Stomach (tissue), 19 donors: ENCODE results near the gene CDH22. TPM values are rescaled to one million over a fixed set of nuclear protein-coding genes. Genes with fewer than 3 reads are reported as not detected.

Experiments
- DNase-seq, 2 donors: peaks; one replicate each; pipeline versions ENCODE4 v3.0.0 to v3.0.0-alpha.2; 2013 to 2019
- H3K27ac ChIP-seq, 5 donors: fragments of 200-600 bp in 4 of 5; sonication (generic) in 4 of 5; one replicate each; pipeline ENCODE4 v1.5.1; 2013 to 2019; ENCODE audit warnings: mild to moderate bottlenecking in 1 of 5, moderate library complexity in 1 of 5
- H3K27me3 ChIP-seq, 3 donors: fragments of 200-600 bp; sonication (generic); one replicate each; pipeline ENCODE4 v1.5.1; 2017 to 2019; ENCODE audit warnings: mixed run types in 1 of 3
- H3K36me3 ChIP-seq, 4 donors: fragments of 200-600 bp; sonication (generic); 1 replicate in 3 of 4; 2 replicates in 1 of 4; pipeline ENCODE4 v1.5.1; 2016 to 2019
- H3K4me1 ChIP-seq, 4 donors: fragments of 200-600 bp; sonication (generic); one replicate each; pipeline ENCODE4 v1.5.1; 2016 to 2019
- H3K4me3 ChIP-seq, 4 donors: fragments of 200-600 bp; sonication (generic) in 3 of 4; one replicate each; pipeline ENCODE4 v1.5.1; 2016 to 2019; ENCODE audit warnings: mild to moderate bottlenecking in 1 of 4
- H3K9me3 ChIP-seq, 4 donors: fragments of 200-600 bp; sonication (generic); one replicate each; pipeline ENCODE4 v1.5.1; 2016 to 2019
- CTCF ChIP-seq, 7 experiments: fragments of 450-650 bp in 4 of 7; fragments of 200-600 bp in 3 of 7; sonication (generic) in 3 of 7; IDR thresholded peaks; one replicate each; pipeline ENCODE4 v1.5.1; 2016 to 2019; ENCODE audit warnings: antibody characterized with exemption in 7 of 7, control low read depth in 2 of 7, mild to moderate bottlenecking in 1 of 7
- EP300 ChIP-seq: sonication (generic); formaldehyde crosslinking; IDR thresholded peaks from one replicate; pipeline ENCODE4 v1.6.1; 2017; ENCODE audit warnings: antibody characterized with exemption
- POLR2A ChIP-seq, 4 donors: fragments of 450-650 bp; IDR thresholded peaks; one replicate each; pipeline ENCODE4 v1.6.1; 2016; ENCODE audit warnings: antibody characterized with exemption in 4 of 4, control low read depth in 2 of 4, mild to moderate bottlenecking in 1 of 4, moderate library complexity in 1 of 4
- POLR2AphosphoS5 ChIP-seq, 3 donors: sonication (generic); formaldehyde crosslinking; IDR thresholded peaks; one replicate each; pipeline ENCODE4 v1.6.1; 2016; ENCODE audit warnings: antibody characterized with exemption in 3 of 3
- WGBS, 5 donors: extraction: QIAGEN DNeasy Blood & Tissue Kit in 3 of 5; methylation state at CpG; one replicate each; pipeline versions ENCODE4 v1.1.5 to v1.1.7; 2013 to 2018; 5-methylcytosine and 5-hydroxymethylcytosine counted together
- intact Hi-C: fragments of 100-400 bp; cut with DNase I; formaldehyde crosslinking; loops from one replicate; pipeline ENCODE4 v1.15.1; 2023; ENCODE audit warnings: low total_unique reads
- long read RNA-seq, 10 donors: transcript quantifications; one replicate each; lab custom pipeline, GENCODE V29; 2026
- polyA plus RNA-seq, 3 donors: library from polyadenylated mRNA; stranded (reverse); fragments of 200-250 nt; gene quantifications; one replicate each; pipeline ENCODE4 v1.2.3, GENCODE V29; 2013
- total RNA-seq, 5 donors: library from RNA; depleted of rRNA; stranded (reverse); fragments of >200 nt; gene quantifications; one replicate each; pipeline versions ENCODE4 v1.1.0 to v1.2.3, GENCODE V29; 2014 to 2016
- donor health status: healthy with polysubstance abuse.
- donor health status: Bipolar disorder and iron deficiency.
- donor health status: healthy.

CDH22 gene
- under 1 TPM in 1 of 5 donors, not detected in 4; 0.18 TPM for total RNA-seq
- polyA plus RNA-seq, result under 1 TPM in 2 of 3 donors, not detected in 1; 0.19 to 0.60 TPM
- long read RNA-seq, donor 1, partial matches to known transcripts, result 0 of 1 reads
- long read RNA-seq, donor 1, other reads (novel, unspliced or antisense), result 0 of 1 reads
- long read RNA-seq, donor 2, partial matches to known transcripts, result 0 of 2 reads
- long read RNA-seq, donor 2, other reads (novel, unspliced or antisense), result 0 of 2 reads
- long read RNA-seq, donor 3, result 0 reads
- long read RNA-seq, donor 4, result 0 reads
- long read RNA-seq, donor 5, result 0 reads
- long read RNA-seq, donor 6, result 0 reads
- long read RNA-seq, donor 7, result 0 reads
- long read RNA-seq, donor 8, result 0 reads
- long read RNA-seq, donor 9, result 0 reads
- long read RNA-seq, donor 10, result 0 reads

- H3K27me3 ChIP-seq, result peaks cover 32 to 100% (median 71%) of the 10 kb centered on the region in 3 donors
- intact Hi-C loops, result no loop called here
Observed at GRCh38 chr20:46308258-46309157, at the start of gene CDH22. Gene CDH22, minus strand, starts transcription at chr20:46308498. Its CDS starts 57,204 bp downstream, at chr20:46251294.

GRCh38 chr20:46357030-46357514, 48.8 kb upstream of the CDH22 start:
- Histone ChIP-seq H3K4me3 (no peak overlapping the region), H3K27me3 (no peaks in the 10 kb centered on the region), H3K27ac (peak overlapping the region in 3 of 5 donors; percentile 26 to 74 (median 37)), H3K9me3 (no peaks in the 10 kb centered on the region), H3K4me1 (peaks cover 12 to 72% (median 51%) of the 10 kb centered on the region in 4 donors), H3K36me3 (peaks cover 0 to 74% (median 48%) of the 10 kb centered on the region in 4 donors)
- WGBS, 5 donors, result 10 to 19% (median 17%) methylated on average over 11 to 13 of the region's 13 CpGs
- intact Hi-C loops, result loop anchor here (10.0 kb wide), 1 partner anchor 332 kb away; the partner anchor contains the start of gene SLC12A5
- TF ChIP-seq POLR2A (IDR thresholded peaks at IDR 0.05) (no peak), POLR2AphosphoS5 (IDR thresholded peaks at IDR 0.05) (no peak), EP300 (no peak), CTCF (IDR thresholded peaks at IDR 0.05) (no peak)
- peak in 1 of 2 donors; percentile 33 for DNase-seq

More at GRCh38 chr20:46308258-46309157, at the start of gene CDH22:
- DNase-seq, result peak; percentile 45 to 85
- TF ChIP-seq POLR2A (IDR thresholded peaks at IDR 0.05) (no peak), CTCF (IDR thresholded peaks at IDR 0.05) (peak in 3 of 7 experiments; percentile 28 to 58 (median 50)), POLR2AphosphoS5 (IDR thresholded peaks at IDR 0.05) (no peak)
- Histone ChIP-seq H3K9me3 (no peaks in the 10 kb centered on the region), H3K4me3 (peak within 1 kb of the TSS; percentile 43 to 62 (median 54)), H3K27ac (no peak within 1 kb of the TSS), H3K36me3 (no peaks in the 10 kb centered on the region), H3K4me1 (peaks cover 30 to 56% (median 49%) of the 10 kb centered on the region in 4 donors)
- 1 to 3% (median 1%) methylated on average over 6 to 73 of the region's 74 CpGs for WGBS, 5 donors

DNA sequence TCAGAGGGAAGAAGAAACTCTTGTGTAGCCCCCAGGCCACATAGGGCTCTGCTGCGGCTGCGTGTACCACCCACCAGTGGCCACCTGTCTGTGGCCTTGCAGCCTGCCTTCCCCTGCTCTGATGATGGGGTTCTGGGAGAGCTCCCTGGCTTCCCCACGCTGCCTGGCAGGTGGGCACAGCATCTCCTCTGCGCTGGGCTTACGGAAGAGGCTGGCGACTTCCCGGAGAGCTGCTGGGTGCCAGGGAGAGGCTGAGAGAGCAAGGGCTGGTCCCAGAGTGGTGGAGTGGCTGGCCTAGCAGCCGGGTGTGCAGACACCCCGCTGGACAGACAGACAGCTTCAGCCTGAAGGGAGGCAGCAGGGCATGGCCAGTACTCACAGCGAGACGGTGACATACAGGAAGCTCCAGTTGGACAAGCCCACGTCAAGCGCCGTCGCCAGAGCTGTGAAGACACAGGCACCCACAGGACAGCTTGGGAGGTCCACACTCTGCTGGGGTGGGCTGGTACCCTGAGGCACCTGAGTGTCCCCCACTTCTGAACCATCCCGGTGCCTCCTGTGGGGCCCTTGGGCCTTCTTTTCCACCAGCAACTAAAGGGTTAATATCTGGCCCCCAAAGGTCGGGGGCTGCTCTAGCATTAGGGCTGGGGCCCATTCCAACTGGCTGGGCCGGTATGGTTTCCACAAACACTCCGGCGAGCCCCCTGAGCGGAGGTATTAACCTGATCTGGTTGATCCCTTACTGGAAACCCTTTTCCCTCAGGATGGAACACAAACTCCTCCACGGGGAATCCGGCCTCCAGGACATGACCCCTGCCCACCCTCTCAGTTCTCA, 48.1 kb upstream of the CDH22 start:
- WGBS, 5 donors, result 65 to 78% (median 76%) methylated on average over 18 to 23 of the region's 23 CpGs
- no peaks in the 10 kb centered on the region for H3K9me3 ChIP-seq
- intact Hi-C loops, result loop anchor here (10.0 kb wide), 1 partner anchor 332 kb away; the partner anchor contains the start of gene SLC12A5
- H3K27ac ChIP-seq, result peak overlapping the region in 3 of 5 donors; percentile 26 to 74 (median 37)
- TF ChIP-seq CTCF (IDR thresholded peaks at IDR 0.05), result no peak
- no peak for TF ChIP-seq EP300
- TF ChIP-seq POLR2A (IDR thresholded peaks at IDR 0.05), result no peak
- no peak for TF ChIP-seq POLR2AphosphoS5 (IDR thresholded peaks at IDR 0.05)
- H3K36me3 ChIP-seq, result peaks cover 0 to 74% (median 54%) of the 10 kb centered on the region in 4 donors
- no peak overlapping the region for H3K4me3 ChIP-seq
- no peak for DNase-seq
- peaks cover 6 to 66% (median 45%) of the 10 kb centered on the region in 4 donors for H3K4me1 ChIP-seq
- H3K27me3 ChIP-seq, result no peaks in the 10 kb centered on the region
